GM12878 (cell line): ENCODE data around the gene SP2. TPM values are rescaled to one million over a fixed set of nuclear protein-coding genes. Genes with fewer than 3 reads are reported as not detected.
A peak's percentile ranks its signal among the peaks of the same experiment; 100 is the strongest.

ENCODE experiments used
- ATAC-seq: fragments of 200-7000 bp; cut with Tn5 transposase; 3 replicates; pipeline ENCODE4 v1.9.1; 2020; ENCODE audit warnings: mild to moderate bottlenecking, moderate library complexity
- BruUV-seq: library from RNA; stranded (reverse); fragments of 400-500 nt; replicated peaks from 2 replicates; lab custom pipeline; 2021; lab: Mats Ljungman, UMichigan
- CTCF ChIA-PET: fragments of 300-600 bp; sonication (Branson Sonifier 250); formaldehyde crosslinking; extraction: SDS; loops from one replicate; lab custom pipeline; 2021; ENCODE audit warnings: inconsistent platforms; lab: Yijun Ruan, JAX
- POLR2A ChIA-PET: fragments of 350-600 bp; formaldehyde crosslinking; extraction: SDS; loops from one replicate; lab custom pipeline; 2021; ENCODE audit warnings: inconsistent platforms; lab: Charles Lee
- RAD21 ChIA-PET: fragments of 300-600 bp; sonication (Branson Sonifier 250); formaldehyde crosslinking; loops from one replicate; lab custom pipeline; 2023; ENCODE audit warnings: antibody characterized with exemption; ENCODE audit not compliant: unreplicated experiment; lab: Charles Lee
- SMC1A ChIA-PET: fragments of 300-600 bp; sonication (Branson Sonifier 250); formaldehyde crosslinking; loops from one replicate; lab custom pipeline; 2023; ENCODE audit not compliant: unreplicated experiment, uncharacterized antibody; lab: Charles Lee
- DNase-seq: peaks from one replicate; pipeline ENCODE4 v3.0.0-alpha.2; 2011; ENCODE audit warnings: low read depth, low spot score
- FAIRE-seq: peaks from 3 replicates; lab custom pipeline; 2011; peaks lifted over from hg19 to GRCh38; lab: Jason Lieb, UNC
- H2AFZ ChIP-seq: 2 replicates; pipeline ENCODE4 v1.6.0; 2011; ENCODE audit warnings: low read depth, low read length, control low read depth; ENCODE audit not compliant: control insufficient read depth
- H3K27ac ChIP-seq: 2 replicates; pipeline ENCODE4 v1.5.1; 2011; ENCODE audit warnings: control low read depth; ENCODE audit not compliant: control insufficient read depth, insufficient read depth
- H3K27me3 ChIP-seq, 2 experiments: replicated peaks in 1 of 2; 2 replicates each; pipeline versions ENCODE4 v1.6.0 to v1.6.1; 2011; ENCODE audit warnings: low read length in 1 of 2; ENCODE audit not compliant: control insufficient read depth in 2 of 2, insufficient read depth in 2 of 2
- H3K36me3 ChIP-seq, 2 experiments: 2 replicates each; pipeline ENCODE4 v1.5.1; 2011; ENCODE audit warnings: low read length in 1 of 2; ENCODE audit not compliant: control insufficient read depth in 2 of 2, insufficient read depth in 2 of 2
- H3K4me1 ChIP-seq: 2 replicates; pipeline ENCODE4 v1.6.1; 2011; ENCODE audit warnings: mild to moderate bottlenecking, low read length, moderate library complexity, mixed read lengths; ENCODE audit not compliant: control insufficient read depth, insufficient read depth
- H3K4me2 ChIP-seq: 2 replicates; pipeline ENCODE4 v1.6.0; 2011; ENCODE audit warnings: control low read depth; ENCODE audit not compliant: control insufficient read depth, insufficient read depth
- H3K4me3 ChIP-seq: fragments of 200-600 bp; sonication (generic); 2 replicates; pipeline ENCODE4 v1.5.1; 2016
- H3K79me2 ChIP-seq: 2 replicates; pipeline ENCODE4 v1.6.0; 2011; ENCODE audit warnings: low read length; ENCODE audit not compliant: control insufficient read depth, insufficient read depth
- H3K9ac ChIP-seq: 2 replicates; pipeline ENCODE4 v1.8.0; 2011; ENCODE audit warnings: low read length, control low read depth, mixed read lengths; ENCODE audit not compliant: control insufficient read depth, insufficient read depth
- H3K9me3 ChIP-seq: replicated peaks from 3 replicates; pipeline ENCODE4 v1.5.1; 2011; ENCODE audit warnings: mild to moderate bottlenecking, low read length; ENCODE audit not compliant: control insufficient read depth, insufficient read depth
- H4K20me1 ChIP-seq: 2 replicates; pipeline ENCODE4 v1.6.0; 2011; ENCODE audit not compliant: control insufficient read depth, insufficient read depth
- EP300 ChIP-seq, 2 experiments: fragments of 150-350 bp in 1 of 2; IDR thresholded peaks; 2 replicates each; pipeline ENCODE4 v1.6.1; 2011 to 2012; ENCODE audit warnings: low read depth in 2 of 2, low read length in 2 of 2, borderline replicate concordance in 1 of 2, improper control_type of control experiment in 1 of 2, inconsistent platforms in 1 of 2; ENCODE audit not compliant: control insufficient read depth in 1 of 2
- WGBS: methylation state at CpG from one replicate; pipeline ENCODE4 v1.1.6; 2016; ENCODE audit warnings: low lambda C conversion rate; ENCODE audit not compliant: insufficient replicate concordance, insufficient coverage; ENCODE audit errors: missing lambda C conversion rate; 5-methylcytosine and 5-hydroxymethylcytosine counted together
- in situ Hi-C: fragments of 300-500 bp; cut with MboI; formaldehyde crosslinking; loops from 9 replicates; pipeline ENCODE4 v1.14.3; 2018; ENCODE audit warnings: mixed read lengths
- intact Hi-C: fragments of 100-400 bp; cut with micrococcal nuclease; formaldehyde crosslinking; loops from one replicate; pipeline ENCODE4 v1.14.2; 2022; ENCODE audit not compliant: unreplicated experiment
- polyA plus RNA-seq, 11 experiments: library from polyadenylated mRNA; depleted of rRNA in 4 of 11; unstranded in 6 of 11; stranded (reverse) in 5 of 11; fragments of >200 nt; fragmentation: Nextera tagmentation in 4 of 11; fragmentation: Illumina TruSeq in 1 of 11; extraction: Ambion mirVana in 4 of 11; extraction: Trizol in 1 of 11; gene quantifications; 1 replicate in 1 of 11; 2 replicates in 10 of 11; pipeline versions ENCODE4 v1.2.1 to v1.2.3, GENCODE V29; 2011 to 2016; ENCODE audit warnings: inconsistent platforms in 2 of 11, missing spikeins in 2 of 11, low read depth in 1 of 11
- total RNA-seq, 4 experiments: library from RNA; depleted of rRNA in 3 of 4; stranded (reverse); fragments of >200 nt in 3 of 4; fragmentation: Illumina TruSeq in 1 of 4; extraction: Trizol in 1 of 4; gene quantifications; 2 replicates each; pipeline versions ENCODE4 v1.2.1 to v1.2.3, GENCODE V29; 2013 to 2021
- TF ChIP-seq, protein P1 (sequence below): fragments of 450-650 bp; IDR thresholded peaks from 2 replicates; pipeline ENCODE4 v1.6.1; 2016; ENCODE audit warnings: mild to moderate bottlenecking
- TF ChIP-seq, protein P2 (sequence below), 3 experiments: IDR thresholded peaks in 2 of 3; conservative IDR thresholded peaks in 1 of 3; 2 replicates each; pipeline ENCODE4 v1.5.1; 2011; ENCODE audit warnings: low read depth in 3 of 3, low read length in 3 of 3, mild to moderate bottlenecking in 3 of 3, control low read depth in 2 of 3, moderate library complexity in 2 of 3, inconsistent platforms in 1 of 3, mixed read lengths in 1 of 3; ENCODE audit not compliant: control insufficient read depth in 2 of 3, insufficient read depth in 1 of 3; ENCODE audit errors: extremely low read depth in 1 of 3

Gene SP2
- total and polyA plus RNA-seq, 10 of the 15 experiments (the other 5 are each of a cell fraction or from before 2014, with no cell fraction given) = 1.2 to 19.1 (median 4.8) TPM

DNA sequence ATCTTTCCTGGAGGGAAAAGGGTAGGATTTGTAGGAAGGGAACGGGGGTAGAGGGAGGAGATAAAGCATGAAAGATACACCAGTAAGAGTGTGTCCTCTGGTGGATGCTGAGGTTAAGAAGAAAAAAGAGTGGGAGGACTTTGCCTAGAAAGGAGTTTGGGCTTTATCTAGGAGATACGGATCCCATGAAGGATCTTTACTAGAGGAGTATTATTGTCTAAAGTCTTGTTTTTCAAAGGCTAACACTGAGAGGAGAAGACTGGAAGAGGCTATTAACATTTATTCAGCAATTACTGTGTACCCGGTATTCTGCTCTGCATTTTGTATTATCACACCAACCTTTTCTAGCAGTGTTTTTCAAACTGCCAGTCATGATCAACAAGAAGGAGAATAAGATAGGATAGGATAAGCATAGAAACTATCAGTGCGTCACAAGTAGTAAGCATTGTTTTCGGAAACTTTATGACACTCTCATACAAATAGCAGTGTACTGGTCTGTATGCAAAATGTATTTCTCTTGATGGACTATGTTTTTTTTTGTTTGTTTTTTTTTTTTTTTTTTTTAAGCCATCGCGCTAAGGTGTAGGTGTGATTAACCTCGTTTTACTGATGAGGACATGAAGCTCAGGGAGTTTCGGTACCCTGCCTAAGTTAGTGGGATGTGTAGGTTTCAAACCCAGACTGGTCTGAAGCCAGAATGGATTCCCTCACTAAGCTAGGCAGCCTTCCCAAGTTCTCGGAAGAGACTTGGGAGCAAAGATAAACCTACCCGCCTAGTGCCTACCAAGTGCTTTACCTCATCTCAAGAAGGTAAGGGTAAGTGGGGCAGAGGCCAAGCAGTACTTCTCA is 1.3 kb upstream of the SP2 start:
- Histone ChIP-seq H3K27ac (peak overlapping the region; percentile 90), H3K4me1 (peaks cover 12% of the 10 kb centered on the region), H2AFZ (peak overlapping the region; percentile 91), H4K20me1 (no peaks in the 10 kb centered on the region), H3K9me3 (no peaks in the 10 kb centered on the region), H3K79me2 (peaks cover 21% of the 10 kb centered on the region), H3K36me3 (peaks cover 0 to 6% of the 10 kb centered on the region in 2 experiments; a peak in 2 of 4 replicates), H3K27me3 (no peaks in the 10 kb centered on the region), H3K9ac (peak overlapping the region; percentile 95), H3K4me3 (peak overlapping the region; percentile 95), H3K4me2 (peak overlapping the region; percentile 85)
- no peak for DNase-seq
- ChIA-PET POLR2A (interaction anchor here (0.6 to 2.7 kb wide), 20 partner anchors 16 to 154 kb away, joined by 3 to 18 read pairs (median 5); partner anchors contain the start of genes CDK5RAP3, LRRC46, MRPL10 and PNPO), CTCF (interaction anchor here (0.8 to 14.9 kb wide), 10 partner anchors 8 to 123 kb away, joined by 3 to 502 read pairs (median 10); partner anchors contain the start of genes CDK5RAP3, PNPO, SCRN2 and SP6), SMC1A (interaction anchor here (0.7 to 14.5 kb wide), 11 partner anchors 10 to 126 kb away, joined by 3 to 231 read pairs (median 6); partner anchors contain the start of genes CDK5RAP3, PNPO, SCRN2 and SP6), RAD21 (interaction anchor here (0.7 to 10.9 kb wide), 14 partner anchors 43 to 123 kb away, joined by 3 to 206 read pairs (median 6); partner anchors contain the start of genes CDK5RAP3, PNPO and SCRN2)
- no peak for ATAC-seq
- TF ChIP-seq, protein P1, sequence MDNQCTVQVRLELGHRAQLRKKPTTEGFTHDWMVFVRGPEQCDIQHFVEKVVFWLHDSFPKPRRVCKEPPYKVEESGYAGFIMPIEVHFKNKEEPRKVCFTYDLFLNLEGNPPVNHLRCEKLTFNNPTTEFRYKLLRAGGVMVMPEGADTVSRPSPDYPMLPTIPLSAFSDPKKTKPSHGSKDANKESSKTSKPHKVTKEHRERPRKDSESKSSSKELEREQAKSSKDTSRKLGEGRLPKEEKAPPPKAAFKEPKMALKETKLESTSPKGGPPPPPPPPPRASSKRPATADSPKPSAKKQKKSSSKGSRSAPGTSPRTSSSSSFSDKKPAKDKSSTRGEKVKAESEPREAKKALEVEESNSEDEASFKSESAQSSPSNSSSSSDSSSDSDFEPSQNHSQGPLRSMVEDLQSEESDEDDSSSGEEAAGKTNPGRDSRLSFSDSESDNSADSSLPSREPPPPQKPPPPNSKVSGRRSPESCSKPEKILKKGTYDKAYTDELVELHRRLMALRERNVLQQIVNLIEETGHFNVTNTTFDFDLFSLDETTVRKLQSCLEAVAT = peak; percentile 56
- TF ChIP-seq, protein P2, sequence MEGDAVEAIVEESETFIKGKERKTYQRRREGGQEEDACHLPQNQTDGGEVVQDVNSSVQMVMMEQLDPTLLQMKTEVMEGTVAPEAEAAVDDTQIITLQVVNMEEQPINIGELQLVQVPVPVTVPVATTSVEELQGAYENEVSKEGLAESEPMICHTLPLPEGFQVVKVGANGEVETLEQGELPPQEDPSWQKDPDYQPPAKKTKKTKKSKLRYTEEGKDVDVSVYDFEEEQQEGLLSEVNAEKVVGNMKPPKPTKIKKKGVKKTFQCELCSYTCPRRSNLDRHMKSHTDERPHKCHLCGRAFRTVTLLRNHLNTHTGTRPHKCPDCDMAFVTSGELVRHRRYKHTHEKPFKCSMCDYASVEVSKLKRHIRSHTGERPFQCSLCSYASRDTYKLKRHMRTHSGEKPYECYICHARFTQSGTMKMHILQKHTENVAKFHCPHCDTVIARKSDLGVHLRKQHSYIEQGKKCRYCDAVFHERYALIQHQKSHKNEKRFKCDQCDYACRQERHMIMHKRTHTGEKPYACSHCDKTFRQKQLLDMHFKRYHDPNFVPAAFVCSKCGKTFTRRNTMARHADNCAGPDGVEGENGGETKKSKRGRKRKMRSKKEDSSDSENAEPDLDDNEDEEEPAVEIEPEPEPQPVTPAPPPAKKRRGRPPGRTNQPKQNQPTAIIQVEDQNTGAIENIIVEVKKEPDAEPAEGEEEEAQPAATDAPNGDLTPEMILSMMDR (IDR thresholded peaks at IDR 0.05 in 2 of 3, conservative IDR thresholded peaks at IDR 0.05 in 1 of 3; ENCODE audit: control insufficient read depth in 2 of 3, extremely low read depth in 1 of 3, insufficient read depth in 1 of 3, low read depth in 3 of 3, low read length in 3 of 3) = 0 out of 6 replicates have a peak, but pooled peaks of 1 of the 3 experiments have one; percentile 3
- no peak for TF ChIP-seq EP300 (IDR thresholded peaks at IDR 0.05; ENCODE audit: borderline replicate concordance in 1 of 2, control insufficient read depth in 1 of 2, low read depth in 2 of 2, low read length in 2 of 2)
- FAIRE-seq = no peak
- BruUV-seq = no TSS peak
- 60% methylated on average over 11 of the region's 11 CpGs for whole genome bisulfite sequencing
- intact Hi-C loops (loop anchor here (1.0 to 2.0 kb wide), 3 partner anchors 47 to 124 kb away; partner anchors contain the start of genes CDK5RAP3 and PNPO), in situ Hi-C loops (loop anchor here (5.0 kb wide), 1 partner anchor 52 kb away; the partner anchor contains the start of gene SCRN2)
